GM21360 (cell line): ENCODE results near the gene MRPL44.
"Not testable (repeated sequence)": the region's sequence is repeated elsewhere in the genome, so short reads cannot be mapped to it uniquely, and the experiment has no call there.

Experiments
- ATAC-seq: cut with Tn5 transposase; IDR thresholded peaks from one replicate; pipeline ENCODE4 v1.9.1; 2021; ENCODE audit warnings: mild to moderate bottlenecking, moderate library complexity; ENCODE audit not compliant: unreplicated experiment

MRPL44 gene

GRCh38 chr2:224000662-224001061, 43.4 kb downstream of the MRPL44 start:
- not testable (repeated sequence) for ATAC-seq

GRCh38 chr2:224004105-224004695, 46.9 kb downstream of the MRPL44 start:
- ATAC-seq: no peak

GRCh38 chr2:224008702-224009261, 51.5 kb downstream of the MRPL44 start:
- ATAC-seq: no peak

GRCh38 chr2:224009605-224010315, 52.5 kb downstream of the MRPL44 start:
- no peak for ATAC-seq

- ATAC-seq: no peak
Observed at GRCh38 chr2:224011837-224012236, 54.6 kb downstream of the MRPL44 start.

GRCh38 chr2:224014336-224014735, 57.1 kb downstream of the MRPL44 start:
- no peak for ATAC-seq

- ATAC-seq: no peak
Observed at GRCh38 chr2:224016963-224017362, 59.7 kb downstream of the MRPL44 start.
